GM19193 (cell line): ENCODE measurements around the gene RIGI.

ENCODE experiments used
- POLR2A ChIP-seq: IDR thresholded peaks from 4 replicates; pipeline ENCODE4 v1.6.1; 2011; ENCODE audit not compliant: insufficient read depth, insufficient read length; ENCODE audit errors: extremely low read depth

Gene RIGI

GRCh38 chr9:32526041-32526706 is at the start of gene RIGI:
RIGI (minus strand) TSS chr9:32526196; CDS start chr9:32526166, 30 bp downstream.
- peak; percentile 77 for TF ChIP-seq POLR2A

- TF ChIP-seq POLR2A = no peak
Measured at GRCh38 chr9:32574858-32575257, 48.9 kb upstream of the RIGI start.

GRCh38 chr9:32573821-32574220 is 47.8 kb upstream of the RIGI start:
- no peak for TF ChIP-seq POLR2A

GRCh38 chr9:32572900-32573523 is 47.0 kb upstream of the RIGI start, which contains the start of gene NDUFB6:
NDUFB6 (minus strand) TSS chr9:32573159; CDS start chr9:32573060, 99 bp downstream.
- TF ChIP-seq POLR2A = peak; percentile 87

GRCh38 chr9:32571969-32572899 is 46.2 kb upstream of the RIGI start:
- TF ChIP-seq POLR2A = no peak

- no peak for TF ChIP-seq POLR2A
Measured at GRCh38 chr9:32570262-32570661, 44.3 kb upstream of the RIGI start.

- TF ChIP-seq POLR2A = no peak
Measured at GRCh38 chr9:32566770-32567169, 40.8 kb upstream of the RIGI start.

GRCh38 chr9:32565967-32566366 is 40.0 kb upstream of the RIGI start:
- TF ChIP-seq POLR2A = no peak

- TF ChIP-seq POLR2A = no peak
Measured at GRCh38 chr9:32558408-32558934, 32.5 kb upstream of the RIGI start.

GRCh38 chr9:32554591-32554990 is 28.6 kb upstream of the RIGI start:
- no peak for TF ChIP-seq POLR2A

GRCh38 chr9:32554107-32554506 is 28.1 kb upstream of the RIGI start:
- no peak for TF ChIP-seq POLR2A

GRCh38 chr9:32552172-32552872 is 26.3 kb upstream of the RIGI start, which contains the start of the genes SMIM27 and TOPORS:
SMIM27 (plus strand) TSS chr9:32552327; CDS start chr9:32552435, 108 bp downstream.
TOPORS (minus strand) TSS chr9:32552586; CDS start chr9:32552436, 150 bp downstream.
- peak; percentile 91 for TF ChIP-seq POLR2A

- no peak for TF ChIP-seq POLR2A
Measured at GRCh38 chr9:32551276-32552051, 25.5 kb upstream of the RIGI start.

GRCh38 chr9:32550562-32551275 is 24.7 kb upstream of the RIGI start:
- peak; percentile 58 for TF ChIP-seq POLR2A

- no peak for TF ChIP-seq POLR2A
Measured at GRCh38 chr9:32550150-32550561, 24.2 kb upstream of the RIGI start.
